Measurements from ENCODE around the gene STX11.

DNA sequence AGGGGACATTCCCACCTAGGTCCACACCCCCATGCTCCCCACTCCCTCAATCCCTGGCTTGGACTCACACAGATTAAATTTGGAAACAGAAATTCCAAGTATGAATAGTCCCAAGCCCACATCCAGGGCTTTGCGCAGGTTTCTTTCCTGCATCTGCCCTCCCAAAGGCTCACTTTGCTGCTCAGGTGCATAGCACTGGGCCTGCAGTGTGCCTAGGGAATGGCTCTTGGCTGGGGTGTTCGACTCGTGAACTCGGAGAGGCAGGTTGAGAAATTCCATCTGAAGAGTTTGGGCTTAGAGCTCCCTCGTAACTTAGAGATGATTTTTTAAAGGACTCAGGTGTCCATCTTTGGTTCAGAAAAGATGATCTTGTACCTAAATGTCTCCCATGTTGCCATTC is 40.1 kb upstream of the STX11 start:
- TF ChIP-seq, protein P1, sequence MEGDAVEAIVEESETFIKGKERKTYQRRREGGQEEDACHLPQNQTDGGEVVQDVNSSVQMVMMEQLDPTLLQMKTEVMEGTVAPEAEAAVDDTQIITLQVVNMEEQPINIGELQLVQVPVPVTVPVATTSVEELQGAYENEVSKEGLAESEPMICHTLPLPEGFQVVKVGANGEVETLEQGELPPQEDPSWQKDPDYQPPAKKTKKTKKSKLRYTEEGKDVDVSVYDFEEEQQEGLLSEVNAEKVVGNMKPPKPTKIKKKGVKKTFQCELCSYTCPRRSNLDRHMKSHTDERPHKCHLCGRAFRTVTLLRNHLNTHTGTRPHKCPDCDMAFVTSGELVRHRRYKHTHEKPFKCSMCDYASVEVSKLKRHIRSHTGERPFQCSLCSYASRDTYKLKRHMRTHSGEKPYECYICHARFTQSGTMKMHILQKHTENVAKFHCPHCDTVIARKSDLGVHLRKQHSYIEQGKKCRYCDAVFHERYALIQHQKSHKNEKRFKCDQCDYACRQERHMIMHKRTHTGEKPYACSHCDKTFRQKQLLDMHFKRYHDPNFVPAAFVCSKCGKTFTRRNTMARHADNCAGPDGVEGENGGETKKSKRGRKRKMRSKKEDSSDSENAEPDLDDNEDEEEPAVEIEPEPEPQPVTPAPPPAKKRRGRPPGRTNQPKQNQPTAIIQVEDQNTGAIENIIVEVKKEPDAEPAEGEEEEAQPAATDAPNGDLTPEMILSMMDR (IDR thresholded peaks at IDR 0.05; ENCODE audit: low read depth, low read length, poor library complexity, severe bottlenecking), result no peak
- no peak for TF ChIP-seq EZH2phosphoT487 (IDR thresholded peaks at IDR 0.05; ENCODE audit: borderline replicate concordance, low read length)
